NCI-H187 treated with DMSO at 0.1 percent for 48 hours (cell line): Measurements from ENCODE around the gene FIG4.
A peak's percentile ranks its signal among the peaks of the same experiment; 100 is the strongest.
"Not testable (repeated sequence)": the region's sequence is repeated elsewhere in the genome, so short reads cannot be mapped to it uniquely, and the experiment has no call there.

ENCODE experiments used
- DNase-seq: peaks from one replicate; lab custom pipeline; 2025; lab: John Stamatoyannopoulos, UW

The FIG4 gene

GRCh38 chr6:109690737-109691621, at the start of gene FIG4, which contains the start of gene AK9:
TSS of gene FIG4 (plus strand) at chr6:109691296. CDS start at chr6:109691436, 140 bp downstream.
TSS of gene AK9 (minus strand) at chr6:109691202. CDS start at chr6:109675745, 15,457 bp downstream.
- peak; percentile 92 for DNase-seq

- no peak for DNase-seq
Observed at GRCh38 chr6:109644131-109644530, 47.0 kb upstream of the FIG4 start.

- DNase-seq: no peak
Observed at GRCh38 chr6:109653264-109653663, 37.8 kb upstream of the FIG4 start.

GRCh38 chr6:109655761-109656262, 35.3 kb upstream of the FIG4 start:
- DNase-seq: no peak

GRCh38 chr6:109660526-109661320, 30.4 kb upstream of the FIG4 start:
- no peak for DNase-seq

- no peak for DNase-seq
Observed at GRCh38 chr6:109662192-109662591, 28.9 kb upstream of the FIG4 start.

- no peak for DNase-seq
Observed at GRCh38 chr6:109669811-109670210, 21.3 kb upstream of the FIG4 start.

GRCh38 chr6:109671733-109672132, 19.4 kb upstream of the FIG4 start:
- no peak for DNase-seq

- DNase-seq: no peak
Observed at GRCh38 chr6:109672175-109672574, 18.9 kb upstream of the FIG4 start.

- DNase-seq: no peak
Observed at GRCh38 chr6:109672839-109673238, 18.3 kb upstream of the FIG4 start.

- no peak for DNase-seq
Observed at GRCh38 chr6:109676724-109677123, 14.4 kb upstream of the FIG4 start.

- no peak for DNase-seq
Observed at GRCh38 chr6:109678240-109678639, 12.9 kb upstream of the FIG4 start.

- DNase-seq: not testable (repeated sequence)
Observed at GRCh38 chr6:109678661-109679505, 12.2 kb upstream of the FIG4 start.

- no peak for DNase-seq
Observed at GRCh38 chr6:109686566-109687265, 4.4 kb upstream of the FIG4 start.

- DNase-seq: no peak
Observed at GRCh38 chr6:109687271-109687761, 3.8 kb upstream of the FIG4 start.

- no peak for DNase-seq
Observed at GRCh38 chr6:109690373-109690736, 741 bp upstream of the FIG4 start.

GRCh38 chr6:109693111-109693510, 2.0 kb downstream of the FIG4 start:
- DNase-seq: no peak

- no peak for DNase-seq
Observed at GRCh38 chr6:109695468-109695867, 4.4 kb downstream of the FIG4 start.

- no peak for DNase-seq
Observed at GRCh38 chr6:109696355-109696754, 5.3 kb downstream of the FIG4 start.

- no peak for DNase-seq
Observed at GRCh38 chr6:109701221-109701620, 10.1 kb downstream of the FIG4 start.

GRCh38 chr6:109701774-109702173, 10.7 kb downstream of the FIG4 start:
- DNase-seq: no peak
